ENCODE results near the gene NOS1. TPM values are rescaled to one million over a fixed set of nuclear protein-coding genes. Genes with fewer than 3 reads are reported as not detected.

Gene NOS1
- total RNA-seq, 4 donors from 2014 or later, result 6.4 to 39.9 (median 8.9) TPM

GRCh38 chr12:117178745-117179144 lies 182.7 kb downstream of the NOS1 start:
- Histone ChIP-seq H3K27me3 (no peaks in the 10 kb centered on the region), H3K27ac (no peak overlapping the region), H3K4me1 (peaks cover 7 to 9% of the 10 kb centered on the region in 2 donors), H3K9me3 (no peaks in the 10 kb centered on the region), H3K4me3 (no peak overlapping the region), H3K36me3 (peaks cover 0 to 48% of the 10 kb centered on the region in 2 donors)
- TF ChIP-seq POLR2A (IDR thresholded peaks at IDR 0.05) (no peak), CTCF (IDR thresholded peaks at IDR 0.05 in 4 of 5, conservative IDR thresholded peaks at IDR 0.05 in 1 of 5) (no peak)
- intact Hi-C loops (cut with DNase I; ENCODE audit: low total_unique reads), result no loop called here
- in situ Hi-C loops (cut with MboI; ENCODE audit: low sequenced_read_pairs in 4 of 4), result no loop called here
- ATAC-seq (no peak), DNase-seq (no peak)

GRCh38 chr12:117178301-117178700 lies 183.1 kb downstream of the NOS1 start:
- Histone ChIP-seq H3K36me3 (peaks cover 0 to 48% of the 10 kb centered on the region in 2 donors), H3K27ac (no peak overlapping the region), H3K4me1 (peaks cover 7 to 9% of the 10 kb centered on the region in 2 donors), H3K27me3 (no peaks in the 10 kb centered on the region), H3K9me3 (no peaks in the 10 kb centered on the region), H3K4me3 (no peak overlapping the region)
- intact Hi-C loops (cut with DNase I; ENCODE audit: low total_unique reads) (no loop called here), in situ Hi-C loops (cut with MboI; ENCODE audit: low sequenced_read_pairs in 4 of 4) (no loop called here)
- TF ChIP-seq CTCF (IDR thresholded peaks at IDR 0.05 in 4 of 5, conservative IDR thresholded peaks at IDR 0.05 in 1 of 5) (no peak), POLR2A (IDR thresholded peaks at IDR 0.05) (no peak)
- DNase-seq (no peak), ATAC-seq (no peak)

- ATAC-seq, result peak in 1 of 2 donors; percentile 62
- DNase-seq, result no peak
- in situ Hi-C loops (cut with MboI; ENCODE audit: low sequenced_read_pairs in 4 of 4) (loop anchor here in 1 of 4 donors (25.0 kb wide), 1 partner anchor 460 kb away; no protein-coding TSS in a partner anchor), intact Hi-C loops (cut with DNase I; ENCODE audit: low total_unique reads) (no loop called here)
- Histone ChIP-seq H3K9me3 (no peaks in the 10 kb centered on the region), H3K27me3 (no peaks in the 10 kb centered on the region), H3K27ac (peak overlapping the region in 1 of 4 donors; percentile 43), H3K4me3 (no peak overlapping the region), H3K36me3 (peaks cover 0 to 90% of the 10 kb centered on the region in 2 donors), H3K4me1 (no peaks in the 10 kb centered on the region)
- TF ChIP-seq CTCF (IDR thresholded peaks at IDR 0.05 in 4 of 5, conservative IDR thresholded peaks at IDR 0.05 in 1 of 5) (no peak), POLR2A (IDR thresholded peaks at IDR 0.05) (no peak)
Measured at GRCh38 chr12:117172168-117172567, 189.3 kb downstream of the NOS1 start.

- ATAC-seq, result no peak
Measured at GRCh38 chr12:117171499-117172162, 189.8 kb downstream of the NOS1 start.

More at GRCh38 chr12:117171499-117172162, 189.8 kb downstream of the NOS1 start:
- Histone ChIP-seq H3K36me3 (peaks cover 0 to 91% of the 10 kb centered on the region in 2 donors), H3K4me3 (no peak overlapping the region), H3K4me1 (no peaks in the 10 kb centered on the region), H3K27ac (peak overlapping the region in 1 of 4 donors; percentile 43), H3K9me3 (no peaks in the 10 kb centered on the region), H3K27me3 (no peaks in the 10 kb centered on the region)
- no peak for TF ChIP-seq POLR2A (IDR thresholded peaks at IDR 0.05)
- TF ChIP-seq CTCF (IDR thresholded peaks at IDR 0.05 in 4 of 5, conservative IDR thresholded peaks at IDR 0.05 in 1 of 5), result no peak
- intact Hi-C loops (cut with DNase I; ENCODE audit: low total_unique reads) (no loop called here), in situ Hi-C loops (cut with MboI; ENCODE audit: low sequenced_read_pairs in 4 of 4) (loop anchor here in 1 of 4 donors (25.0 kb wide), 1 partner anchor 459 kb away; no protein-coding TSS in a partner anchor)
- DNase-seq, result no peak
